IMR-90 (cell line): Measurements from ENCODE around the gene NPC1.

Experiments
- POLR2A ChIP-seq: IDR thresholded peaks from 2 replicates; pipeline ENCODE4 v1.6.1; 2012; ENCODE audit warnings: mild to moderate bottlenecking, low read depth, low read length
- RFX5 ChIP-seq: IDR thresholded peaks from 2 replicates; pipeline ENCODE4 v1.8.0; 2012; ENCODE audit warnings: low read depth, mild to moderate bottlenecking, low read length, moderate library complexity
- TF ChIP-seq, protein P1 (sequence below): conservative IDR thresholded peaks from 2 replicates; pipeline ENCODE4 v1.5.1; 2012; ENCODE audit warnings: mild to moderate bottlenecking, low read depth, low read length, improper control_type of control experiment

DNA sequence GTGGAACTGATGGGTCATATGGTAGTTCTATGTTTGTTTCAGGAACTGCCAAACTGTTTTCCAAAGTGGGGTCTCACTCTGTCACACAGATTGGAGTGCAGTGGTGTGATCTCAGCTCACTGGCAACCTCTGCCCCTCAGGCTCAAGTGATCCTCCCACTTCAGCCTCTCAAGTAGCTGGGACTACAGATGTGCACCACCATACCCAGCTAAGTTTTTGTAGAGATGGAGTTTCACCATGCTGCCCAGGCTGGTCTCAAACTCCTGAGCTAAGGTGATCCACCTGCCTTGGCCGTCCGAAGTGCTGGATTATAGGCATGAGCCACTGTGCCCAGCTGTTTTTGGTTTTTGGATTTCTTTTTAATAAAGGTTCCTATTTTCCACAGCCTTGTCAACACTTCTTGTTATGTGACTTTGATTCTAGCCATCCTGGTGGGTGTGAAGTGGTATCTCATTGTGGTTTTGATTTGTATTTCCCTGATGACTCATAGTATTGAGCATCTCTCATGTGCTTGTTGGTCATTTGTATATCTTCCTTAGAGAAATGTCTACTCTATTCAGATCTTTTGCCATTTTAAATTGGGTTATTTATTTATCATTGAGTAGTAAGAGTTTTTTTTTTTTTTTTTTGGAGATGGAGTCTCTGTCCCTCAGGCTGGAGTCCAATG is 22.8 kb downstream of the NPC1 start:
- TF ChIP-seq, protein P1, sequence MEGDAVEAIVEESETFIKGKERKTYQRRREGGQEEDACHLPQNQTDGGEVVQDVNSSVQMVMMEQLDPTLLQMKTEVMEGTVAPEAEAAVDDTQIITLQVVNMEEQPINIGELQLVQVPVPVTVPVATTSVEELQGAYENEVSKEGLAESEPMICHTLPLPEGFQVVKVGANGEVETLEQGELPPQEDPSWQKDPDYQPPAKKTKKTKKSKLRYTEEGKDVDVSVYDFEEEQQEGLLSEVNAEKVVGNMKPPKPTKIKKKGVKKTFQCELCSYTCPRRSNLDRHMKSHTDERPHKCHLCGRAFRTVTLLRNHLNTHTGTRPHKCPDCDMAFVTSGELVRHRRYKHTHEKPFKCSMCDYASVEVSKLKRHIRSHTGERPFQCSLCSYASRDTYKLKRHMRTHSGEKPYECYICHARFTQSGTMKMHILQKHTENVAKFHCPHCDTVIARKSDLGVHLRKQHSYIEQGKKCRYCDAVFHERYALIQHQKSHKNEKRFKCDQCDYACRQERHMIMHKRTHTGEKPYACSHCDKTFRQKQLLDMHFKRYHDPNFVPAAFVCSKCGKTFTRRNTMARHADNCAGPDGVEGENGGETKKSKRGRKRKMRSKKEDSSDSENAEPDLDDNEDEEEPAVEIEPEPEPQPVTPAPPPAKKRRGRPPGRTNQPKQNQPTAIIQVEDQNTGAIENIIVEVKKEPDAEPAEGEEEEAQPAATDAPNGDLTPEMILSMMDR = no peak
- TF ChIP-seq RFX5 (no peak), POLR2A (no peak)
